CMK (cell line): Measurements from ENCODE around the gene LENG8.
A peak's percentile ranks its signal among the peaks of the same experiment; 100 is the strongest.

Experiments
- DNase-seq: peaks from one replicate; pipeline ENCODE4 v3.0.0-alpha.2; 2010; ENCODE audit warnings: low read depth

The LENG8 gene

DNA sequence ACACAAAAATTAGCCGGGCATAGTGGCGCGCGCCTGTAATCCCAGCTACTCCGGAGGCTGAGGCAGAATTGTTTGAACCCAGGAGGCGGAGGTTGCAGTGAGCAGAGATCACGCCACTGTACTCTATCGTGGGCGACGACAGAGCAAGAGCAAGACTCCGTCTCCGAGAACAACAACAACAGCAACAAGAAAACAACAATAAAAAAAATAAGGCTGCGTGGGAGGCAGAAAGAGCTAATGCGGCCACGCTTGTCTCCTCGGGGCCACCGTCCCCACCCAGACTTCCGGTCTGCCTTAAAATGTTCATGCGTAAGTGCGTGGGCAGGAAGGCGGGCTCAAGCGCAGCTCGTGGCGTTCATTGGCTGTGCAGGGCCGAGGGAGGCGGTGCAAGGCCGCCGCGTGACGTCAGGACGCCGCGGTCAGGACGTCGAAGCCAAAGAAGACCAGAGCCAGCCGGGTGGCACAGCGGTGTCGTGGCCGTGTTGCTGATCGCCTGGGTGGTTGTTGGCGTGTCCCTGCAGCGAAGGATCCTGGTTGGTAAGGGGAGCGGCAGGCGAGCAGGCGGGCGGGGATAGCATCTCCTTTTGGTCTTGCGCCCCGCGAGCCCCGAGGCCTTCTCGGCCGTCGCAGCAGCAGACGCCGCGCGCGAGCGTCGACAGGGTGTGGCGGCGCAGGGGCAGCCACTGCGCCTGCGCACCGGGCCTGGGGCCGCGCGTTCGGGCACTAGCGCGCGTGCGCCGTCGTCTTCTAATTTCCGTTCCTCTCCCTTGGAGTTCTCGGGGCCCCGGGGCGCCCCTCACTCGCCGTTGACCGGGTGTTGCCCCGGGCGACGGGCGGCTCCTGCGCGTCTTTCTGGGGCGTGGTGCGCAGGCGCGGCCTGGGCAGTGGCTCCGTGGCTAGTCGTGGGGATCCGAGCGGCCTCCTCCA lies at the start of gene LENG8:
TSS of gene LENG8 (plus strand) at position 426 of the 927 bp plus-strand sequence. CDS start 2,146 bp downstream, outside the sequence.
- DNase-seq: peak; percentile 99

DNA sequence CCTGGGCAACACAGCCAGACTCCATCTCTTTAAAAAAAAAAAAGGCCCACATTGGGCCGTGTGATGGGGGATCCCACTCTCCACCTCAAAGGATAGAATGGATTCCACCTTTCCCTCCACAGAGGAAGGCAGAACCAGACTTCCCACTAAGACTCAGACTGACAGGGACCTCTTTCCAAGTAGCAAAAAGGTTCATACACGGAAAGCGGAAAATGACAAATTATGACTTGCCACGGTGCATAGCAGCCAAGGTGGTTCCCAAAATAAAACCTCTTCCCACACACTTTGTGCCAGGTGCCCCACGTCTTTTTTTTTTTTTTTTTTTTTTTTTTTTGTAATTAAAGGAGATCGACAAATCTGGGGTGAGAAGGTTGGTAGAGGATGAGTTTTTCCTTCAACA lies 48.1 kb upstream of the LENG8 start:
- no peak for DNase-seq

- DNase-seq: no peak
Measured at GRCh38 chr19:54403054-54403453, 45.9 kb upstream of the LENG8 start.

GRCh38 chr19:54405628-54406027 lies 43.4 kb upstream of the LENG8 start:
- DNase-seq: no peak

- DNase-seq: no peak
Measured at GRCh38 chr19:54407780-54408179, 41.2 kb upstream of the LENG8 start.

GRCh38 chr19:54408456-54409026 lies 40.5 kb upstream of the LENG8 start:
- no peak for DNase-seq

DNA sequence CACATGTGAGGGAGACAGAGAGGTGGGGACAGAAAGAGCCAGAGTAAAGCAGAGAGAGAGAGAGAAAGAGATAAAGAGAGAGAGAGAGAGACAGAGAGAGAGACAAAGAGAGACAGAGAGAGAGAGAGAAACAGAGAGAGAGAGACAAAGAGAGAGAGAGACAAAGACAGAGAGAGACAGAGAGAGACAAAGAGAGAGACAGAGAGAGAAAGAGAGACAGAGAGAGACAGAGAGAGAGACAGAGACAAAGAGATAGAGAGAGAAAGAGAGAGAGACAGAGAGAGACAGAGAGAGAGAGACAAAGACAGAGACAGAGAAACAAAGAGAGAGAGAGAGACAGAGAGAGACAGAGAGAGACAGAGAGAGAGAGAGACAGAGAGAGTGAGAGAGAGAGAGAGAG lies 38.0 kb upstream of the LENG8 start:
- no peak for DNase-seq

GRCh38 chr19:54412877-54413276 lies 36.1 kb upstream of the LENG8 start:
- DNase-seq: no peak

GRCh38 chr19:54414156-54414555 lies 34.8 kb upstream of the LENG8 start:
- no peak for DNase-seq

- DNase-seq: no peak
Measured at GRCh38 chr19:54415208-54415900, 33.6 kb upstream of the LENG8 start, which contains the start of gene TTYH1. Gene TTYH1, plus strand, starts transcription at chr19:54415464. Its CDS starts 89 bp downstream, at chr19:54415553.

GRCh38 chr19:54415901-54416673 lies 32.9 kb upstream of the LENG8 start:
- no peak for DNase-seq

- no peak for DNase-seq
Measured at GRCh38 chr19:54416695-54417491, 32.1 kb upstream of the LENG8 start.

- peak; percentile 39 for DNase-seq
Measured at GRCh38 chr19:54418030-54418929, 30.7 kb upstream of the LENG8 start.

DNA sequence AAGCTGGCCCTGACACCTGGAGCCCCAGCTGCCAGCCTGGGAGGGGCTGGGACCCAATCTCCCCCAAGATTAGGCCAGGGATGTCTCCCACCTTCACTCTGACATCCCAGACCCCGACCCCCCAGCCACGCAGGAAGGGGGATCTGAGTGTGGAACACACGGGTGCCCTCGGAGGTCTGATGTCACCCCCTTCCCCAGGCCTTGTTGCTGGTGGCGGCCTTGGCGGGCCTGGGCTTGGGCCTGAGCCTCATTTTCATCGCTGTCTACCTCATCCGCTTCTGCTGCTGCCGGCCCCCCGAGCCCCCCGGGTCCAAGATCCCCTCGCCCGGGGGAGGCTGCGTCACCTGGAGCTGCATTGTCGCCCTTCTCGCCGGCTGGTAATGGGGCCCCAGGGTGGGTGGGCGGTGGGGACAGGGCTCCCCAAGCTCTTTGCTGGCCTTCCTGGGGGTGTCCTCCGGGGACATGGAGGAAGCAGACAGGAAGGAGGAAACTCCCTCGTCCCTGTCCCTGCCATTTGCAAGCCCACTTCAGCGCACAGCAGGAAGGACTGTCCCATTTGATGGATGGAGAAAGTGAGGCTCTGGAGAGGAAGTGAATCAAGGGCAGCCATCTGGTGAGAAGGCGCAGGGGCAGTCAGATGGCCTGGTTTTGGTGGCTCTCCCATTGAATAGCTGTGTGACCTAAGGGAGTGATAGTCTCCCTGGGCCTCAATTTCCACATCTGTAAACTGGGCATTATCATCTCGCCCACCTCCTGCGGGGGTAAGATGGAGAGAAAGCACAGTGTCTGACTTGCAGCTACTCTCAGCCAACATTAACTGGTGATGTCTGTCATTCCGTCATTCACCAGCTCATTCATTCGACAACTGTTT lies 29.8 kb upstream of the LENG8 start:
- no peak for DNase-seq

GRCh38 chr19:54420068-54420382 lies 29.0 kb upstream of the LENG8 start:
- DNase-seq: no peak

DNA sequence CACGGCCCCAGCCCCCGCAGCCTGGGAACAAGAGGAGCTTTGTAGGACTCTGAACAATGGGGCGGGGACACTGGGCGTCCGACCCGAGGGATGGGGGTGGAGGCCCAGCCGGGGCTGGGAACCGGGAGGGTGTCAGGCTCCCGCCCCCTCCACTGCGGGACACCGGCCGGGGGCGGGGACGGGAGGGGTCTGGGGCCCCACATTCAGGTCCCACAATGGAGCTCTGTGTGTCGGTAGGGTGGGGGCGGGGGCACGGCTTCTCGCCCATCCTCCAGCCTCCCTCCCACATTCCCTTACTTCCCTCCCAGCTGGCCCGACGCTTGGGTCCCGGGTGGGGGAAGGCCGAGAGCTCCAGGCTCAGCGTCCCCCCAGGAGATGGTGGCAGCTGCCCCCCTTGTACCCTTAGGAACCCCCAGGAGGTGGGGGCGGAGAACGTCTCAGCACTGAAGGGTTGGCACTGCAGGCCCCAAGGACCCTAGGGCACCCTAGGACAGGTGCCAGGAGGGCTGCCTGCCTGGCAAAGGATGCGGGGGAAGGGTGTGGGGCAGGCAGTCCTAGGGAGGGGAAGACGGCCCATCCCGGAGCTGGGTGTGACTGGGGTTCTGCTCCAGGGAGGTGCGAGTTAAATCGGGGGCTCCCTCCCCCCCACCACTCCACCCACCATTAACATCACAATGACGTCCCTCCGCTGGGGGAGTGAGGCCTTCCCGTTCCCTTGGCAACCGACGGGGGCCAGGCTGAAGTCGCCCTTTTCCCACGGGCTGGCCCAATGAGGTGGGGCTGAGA lies 28.4 kb upstream of the LENG8 start:
- no peak for DNase-seq

DNA sequence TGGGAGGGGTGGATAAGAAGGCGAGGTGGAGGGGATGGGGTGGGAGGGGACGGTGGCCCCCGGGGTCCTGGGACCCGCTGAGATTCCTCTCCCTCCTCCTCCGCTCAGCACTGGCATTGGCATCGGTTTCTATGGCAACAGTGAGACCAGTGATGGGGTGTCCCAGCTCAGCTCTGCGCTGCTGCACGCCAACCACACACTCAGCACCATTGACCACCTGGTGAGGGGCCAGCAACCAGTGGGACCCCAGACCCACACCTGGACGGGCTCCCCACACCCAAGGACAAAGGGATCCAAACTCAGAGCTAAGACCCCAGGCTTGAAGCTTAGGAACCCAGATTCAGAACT lies 27.9 kb upstream of the LENG8 start:
- DNase-seq: no peak

DNA sequence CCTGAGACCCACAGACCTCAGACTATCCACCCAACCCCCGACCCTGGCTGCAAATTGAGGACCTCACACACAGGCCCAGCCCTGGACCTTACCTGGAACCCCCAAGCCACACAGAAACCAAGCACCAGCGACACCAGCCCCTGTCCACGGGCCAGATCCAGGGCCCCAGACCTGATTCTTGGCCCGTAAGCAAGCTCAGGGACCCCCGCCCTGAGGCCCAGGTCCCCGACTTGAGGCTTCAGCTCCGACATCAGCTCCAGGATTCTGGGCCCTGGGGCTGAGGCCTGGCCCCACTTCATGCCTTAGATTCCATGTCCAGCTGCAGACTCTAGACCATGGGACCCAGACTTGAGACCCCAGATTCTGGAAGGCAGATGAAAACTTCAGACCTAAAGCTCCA lies 27.5 kb upstream of the LENG8 start:
- DNase-seq: no peak

- no peak for DNase-seq
Measured at GRCh38 chr19:54422136-54422535, 26.9 kb upstream of the LENG8 start.
